HEK293 (cell line): ENCODE results near the gene NNAT.

Experiments
- ATF2 ChIP-seq: fragments of 450-650 bp; formaldehyde crosslinking; IDR thresholded peaks from 2 replicates; pipeline ENCODE4 v1.5.1; 2016; ENCODE audit warnings: missing biosample characterization, missing genetic modification characterization, low read depth
- CTCF ChIP-seq: fragments of 450-650 bp; formaldehyde crosslinking; IDR thresholded peaks from 2 replicates; pipeline ENCODE4 v1.5.1; 2016; ENCODE audit warnings: missing biosample characterization, missing genetic modification characterization
- GLI2 ChIP-seq: fragments of 450-650 bp; formaldehyde crosslinking; IDR thresholded peaks from 2 replicates; pipeline ENCODE4; 2017; ENCODE audit warnings: missing biosample characterization, missing genetic modification characterization, low read depth, borderline replicate concordance
- HOXC10 ChIP-seq: sonication (generic); formaldehyde crosslinking; IDR thresholded peaks from 2 replicates; pipeline ENCODE4 v1.8.1; 2023; ENCODE audit warnings: mild to moderate bottlenecking, missing genetic modification reagents
- KLF1 ChIP-seq: fragments of 450-650 bp; formaldehyde crosslinking; IDR thresholded peaks from 2 replicates; pipeline ENCODE4 v1.5.1; 2016; ENCODE audit warnings: missing biosample characterization, missing genetic modification characterization
- PBX3 ChIP-seq: sonication (generic); formaldehyde crosslinking; IDR thresholded peaks from 2 replicates; pipeline ENCODE4 v1.8.1; 2022; ENCODE audit warnings: mild to moderate bottlenecking, moderate library complexity, missing genetic modification reagents
- TCF7L2 ChIP-seq: IDR thresholded peaks from 2 replicates; pipeline ENCODE4 v1.6.1; 2011; ENCODE audit warnings: low read depth, mild to moderate bottlenecking, inconsistent platforms, low read length, moderate library complexity, borderline replicate concordance
- ZNF274 ChIP-seq, 2 experiments: fragments of 200-500 bp in 1 of 2; fragments of 450-650 bp in 1 of 2; sonication (Bioruptor generic) in 1 of 2; formaldehyde crosslinking in 1 of 2; IDR thresholded peaks; 2 replicates each; pipeline versions ENCODE4 v1.5.1 to v1.6.1; 2014 to 2016; ENCODE audit warnings: borderline replicate concordance in 1 of 2, inconsistent platforms in 1 of 2, low read length in 1 of 2, missing biosample characterization in 1 of 2, missing genetic modification characterization in 1 of 2
- ZNF292 ChIP-seq: fragments of 450-650 bp; formaldehyde crosslinking; IDR thresholded peaks from 2 replicates; pipeline ENCODE4 v1.5.1; 2016; ENCODE audit warnings: low read depth, missing biosample characterization, missing genetic modification characterization, borderline replicate concordance
- ZNF639 ChIP-seq: fragments of 450-650 bp; formaldehyde crosslinking; IDR thresholded peaks from 2 replicates; pipeline ENCODE4 v1.5.1; 2016; ENCODE audit warnings: missing biosample characterization, missing genetic modification characterization
- ZNF785 ChIP-seq: fragments of 450-650 bp; formaldehyde crosslinking; IDR thresholded peaks from 2 replicates; pipeline ENCODE4 v1.5.1; 2016; ENCODE audit warnings: missing biosample characterization, missing genetic modification characterization
- ZSCAN5A ChIP-seq: fragments of 450-650 bp; formaldehyde crosslinking; IDR thresholded peaks from 2 replicates; pipeline ENCODE4 v1.5.1; 2016; ENCODE audit warnings: missing biosample characterization, missing genetic modification characterization
- ZXDB ChIP-seq: fragments of 450-650 bp; formaldehyde crosslinking; IDR thresholded peaks from 2 replicates; pipeline ENCODE4 v1.5.1; 2016; ENCODE audit warnings: missing biosample characterization, missing genetic modification characterization

- no peak for TF ChIP-seq CTCF
- no peak for TF ChIP-seq TCF7L2
- TF ChIP-seq ZNF274 (IDR thresholded peaks at IDR 0.05; ENCODE audit: low read length): no peak
- no peak for TF ChIP-seq ZNF274 (tag by site-specific recombination; IDR thresholded peaks at IDR 0.05; ENCODE audit: borderline replicate concordance)
- no peak for TF ChIP-seq ATF2 (tag by site-specific recombination)
- TF ChIP-seq ZNF292 (tag by site-specific recombination): no peak
- TF ChIP-seq HOXC10 (CRISPR knock-in tag): no peak
- no peak for TF ChIP-seq KLF1 (tag by site-specific recombination)
- no peak for TF ChIP-seq ZSCAN5A
- no peak for TF ChIP-seq GLI2
- TF ChIP-seq PBX3: no peak
- no peak for TF ChIP-seq ZNF639 (tag by site-specific recombination)
- TF ChIP-seq ZNF785 (tag by site-specific recombination): no peak
- no peak for TF ChIP-seq ZXDB (tag by site-specific recombination)
These were observed 1.4 kb downstream of the NNAT start for GRCh38 chr20:37522260-37523011.
